Stimulated activated CD8-positive, alpha-beta memory T cell treated with anti-CD3 and anti-CD28 coated beads, Interleukin-12 subunit alpha, Interleukin-12 subunit beta, amount 100 ng/mL, for 1 hour (primary cell): ENCODE results near the gene RNFT2.
"Not testable (repeated sequence)": the region's sequence is repeated elsewhere in the genome, so short reads cannot be mapped to it uniquely, and the experiment has no call there.

Experiments used
- DNase-seq: peaks from one replicate; pipeline ENCODE4 v3.0.0-alpha.2; 2020; ENCODE audit warnings: low read depth

RNFT2 gene

GRCh38 chr12:116710370-116711150 lies 27.6 kb upstream of the RNFT2 start:
- no peak for DNase-seq

- no peak for DNase-seq
Observed at GRCh38 chr12:116712458-116713303, 25.4 kb upstream of the RNFT2 start.

GRCh38 chr12:116713527-116713926 lies 24.6 kb upstream of the RNFT2 start:
- no peak for DNase-seq

DNA sequence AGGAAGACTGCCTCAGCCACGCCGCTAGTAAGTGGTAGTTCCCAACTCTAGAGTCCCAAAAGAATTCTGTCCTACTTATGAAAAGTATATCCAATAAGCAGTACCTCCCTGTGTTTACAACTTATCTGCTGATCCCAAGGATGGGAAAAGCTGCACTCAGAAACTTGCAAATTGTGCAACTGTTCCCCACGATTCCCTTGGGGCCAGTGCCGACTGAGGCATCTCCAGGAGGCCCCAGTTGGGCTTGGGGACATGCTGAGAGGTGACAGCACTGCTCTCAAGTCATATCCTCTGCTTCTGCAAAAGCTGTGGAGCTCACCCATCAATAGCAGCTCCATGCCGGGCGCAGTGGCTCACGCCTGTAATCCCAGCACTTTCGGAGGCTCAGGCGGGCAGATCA lies 23.9 kb upstream of the RNFT2 start:
- DNase-seq: no peak

GRCh38 chr12:116717466-116718437 lies 20.4 kb upstream of the RNFT2 start:
- no peak for DNase-seq

DNA sequence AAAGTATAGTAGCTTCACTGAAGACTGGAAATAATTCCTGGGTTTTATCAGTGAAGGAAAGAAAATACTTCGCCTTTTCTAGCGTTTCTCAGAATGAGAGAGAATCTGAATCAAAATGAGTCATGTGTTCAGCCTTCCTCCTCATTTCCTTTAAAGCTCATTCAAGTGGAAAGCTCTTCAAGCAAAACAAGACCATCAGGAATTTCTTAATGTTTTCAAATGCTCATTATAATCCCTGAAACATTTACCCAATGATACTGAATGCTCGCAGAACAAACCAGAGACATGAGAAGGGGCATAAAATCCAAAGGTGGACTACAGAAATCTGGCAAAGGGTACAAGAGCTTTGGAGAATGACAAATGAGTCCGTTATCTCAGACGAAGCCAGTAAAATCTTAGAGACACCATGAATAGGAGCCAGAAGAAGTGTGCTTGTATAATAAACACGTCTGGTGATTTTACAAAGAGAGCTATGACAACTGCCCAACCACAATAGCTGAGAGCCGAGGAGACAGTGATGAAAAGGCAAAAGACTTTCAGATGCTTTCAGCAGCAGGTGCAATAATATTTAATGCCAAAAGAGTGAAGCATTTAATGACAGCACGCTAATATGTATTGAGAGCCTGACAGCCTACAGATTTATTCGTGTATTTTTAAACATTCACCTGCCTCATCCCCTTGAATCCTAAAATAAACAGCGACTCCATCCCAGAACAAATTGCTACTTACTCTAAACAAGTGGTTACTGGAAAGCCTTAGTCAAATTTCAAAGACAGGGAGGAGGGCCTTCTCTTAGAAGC lies 19.3 kb upstream of the RNFT2 start:
- DNase-seq: no peak

GRCh38 chr12:116719731-116720528 lies 18.2 kb upstream of the RNFT2 start:
- no peak for DNase-seq

- DNase-seq: no peak
Observed at GRCh38 chr12:116722245-116722644, 15.9 kb upstream of the RNFT2 start.

- no peak for DNase-seq
Observed at GRCh38 chr12:116726694-116727093, 11.4 kb upstream of the RNFT2 start.

DNA sequence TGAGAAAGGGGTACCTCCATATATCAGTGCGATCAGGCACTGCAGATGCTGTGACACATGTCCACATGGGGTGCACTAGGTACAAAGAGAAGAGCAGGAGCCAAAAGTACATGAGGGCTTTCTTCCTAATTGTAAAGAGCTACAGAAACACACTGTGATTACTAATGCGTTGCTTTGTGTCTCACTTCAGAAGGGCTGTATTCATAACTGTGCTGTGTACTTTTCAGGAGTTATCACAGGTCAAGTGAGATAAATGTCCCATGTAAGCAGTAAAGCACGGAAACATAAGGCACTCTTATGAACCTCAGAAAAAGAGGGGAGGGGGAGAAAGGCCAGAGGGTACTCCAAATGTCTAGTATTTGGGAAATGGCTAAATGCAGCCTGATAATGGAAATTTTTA lies 10.9 kb upstream of the RNFT2 start:
- no peak for DNase-seq

DNA sequence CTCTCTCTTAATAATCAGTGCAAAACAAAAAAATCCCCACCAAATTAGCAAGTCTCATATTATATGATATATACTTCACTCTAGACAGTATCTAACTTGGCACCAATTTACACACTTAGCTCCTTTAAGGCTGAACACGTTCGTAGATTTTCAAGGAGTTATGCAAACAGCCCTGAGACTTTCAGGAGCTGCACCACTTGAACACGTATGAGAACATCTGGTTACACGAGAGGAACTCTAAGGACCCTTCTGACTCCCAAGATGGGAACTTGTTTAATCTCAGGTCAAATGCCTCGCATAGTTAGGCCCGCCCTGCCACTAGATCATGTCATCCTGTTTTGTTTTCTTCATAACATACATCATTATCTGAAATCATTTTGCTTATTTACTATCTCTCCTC lies 10.2 kb upstream of the RNFT2 start:
- no peak for DNase-seq

DNA sequence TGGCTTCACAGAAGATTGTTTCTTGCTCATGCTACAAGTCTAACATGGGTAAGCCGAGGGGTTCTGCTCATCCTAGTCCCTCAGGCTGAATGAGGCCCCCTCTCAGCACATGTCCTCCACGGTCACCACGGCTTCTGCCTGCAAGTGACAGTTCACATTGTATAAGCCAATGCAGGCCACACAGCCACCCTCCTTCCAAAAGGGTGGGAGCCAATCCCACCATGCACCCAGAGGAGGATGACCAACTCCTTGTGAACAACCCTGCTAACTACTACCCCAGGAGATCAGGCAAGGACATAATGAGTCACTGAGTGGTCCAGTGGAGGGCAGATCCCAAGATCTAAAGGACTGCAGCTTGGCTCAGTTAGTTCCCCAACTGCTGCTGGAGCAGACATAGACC lies 6.3 kb upstream of the RNFT2 start:
- no peak for DNase-seq

- no peak for DNase-seq
Observed at GRCh38 chr12:116734156-116734768, 3.9 kb upstream of the RNFT2 start.

- DNase-seq: no peak
Observed at GRCh38 chr12:116735084-116735483, 3.0 kb upstream of the RNFT2 start.

- no peak for DNase-seq
Observed at GRCh38 chr12:116735951-116736599, 2.0 kb upstream of the RNFT2 start.

DNA sequence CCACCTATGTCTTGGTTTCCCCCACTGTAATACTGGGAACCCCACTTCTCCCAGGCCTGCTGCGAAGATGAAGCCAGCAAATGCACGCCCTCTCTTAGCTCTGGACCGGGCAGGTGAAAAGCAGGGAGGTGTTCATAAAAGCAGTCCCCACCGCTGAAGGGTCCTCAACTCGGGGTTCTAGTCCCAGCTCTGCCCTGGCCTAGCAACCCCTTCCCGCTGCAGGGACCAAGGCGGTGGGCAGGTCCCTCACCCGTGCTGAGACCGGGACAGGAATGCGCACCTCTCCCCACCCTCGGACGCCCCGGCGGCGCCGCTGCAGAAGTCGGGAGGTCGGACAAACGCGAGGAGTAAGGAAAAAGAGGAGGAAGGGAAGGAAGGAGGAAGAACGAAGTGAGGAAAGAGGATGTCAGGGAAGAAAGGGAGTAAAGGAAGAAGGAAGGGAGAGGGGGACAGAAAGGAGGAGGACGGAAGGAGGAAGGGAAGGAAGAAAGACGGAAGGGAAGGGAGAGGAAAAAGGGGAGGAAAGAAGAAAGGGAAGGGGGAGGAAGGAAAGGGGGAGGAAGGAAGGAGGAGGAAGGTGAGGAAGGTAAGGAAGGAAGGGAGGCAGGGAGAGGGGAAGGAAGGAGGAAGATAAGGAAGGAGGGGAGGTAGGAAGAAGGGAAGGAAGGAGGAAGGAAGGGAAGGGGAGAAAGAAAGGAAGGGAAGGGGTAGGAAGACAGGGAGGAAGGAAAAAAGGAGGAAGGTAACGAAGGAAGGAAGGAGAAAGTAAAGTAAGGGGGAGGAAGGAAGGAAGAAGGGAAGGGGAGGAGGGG lies 947 bp upstream of the RNFT2 start:
- DNase-seq: no peak

GRCh38 chr12:116739381-116739887 lies 1.3 kb downstream of the RNFT2 start:
- no peak for DNase-seq

DNA sequence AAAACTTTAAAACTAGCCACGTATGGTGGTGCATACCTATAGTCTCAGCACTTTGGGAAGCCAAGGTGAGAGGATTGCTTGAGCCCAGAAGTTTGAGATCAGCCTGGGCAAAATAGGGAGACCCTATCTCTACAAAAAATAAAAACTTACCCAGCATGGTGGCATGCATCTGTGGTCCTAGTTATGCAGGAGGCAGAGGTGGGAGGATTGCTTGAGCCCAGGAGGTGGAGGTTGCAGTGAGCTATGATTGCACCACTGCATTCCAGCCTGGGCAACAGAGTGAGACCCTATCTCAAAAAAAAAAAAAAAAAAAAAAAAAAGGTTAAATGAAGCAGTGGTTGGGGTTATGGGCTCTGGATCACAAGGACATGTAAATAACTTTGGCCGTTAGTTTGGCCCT lies 4.7 kb downstream of the RNFT2 start:
- DNase-seq: not testable (repeated sequence)
